K562 (cell line): ENCODE results near the gene EXOC2. TPM values are rescaled to one million over a fixed set of nuclear protein-coding genes. Genes with fewer than 3 reads are reported as not detected.

Source experiments
- ATAC-seq: fragments of 200-7000 bp; cut with Tn5 transposase; 3 replicates; pipeline ENCODE4 v1.9.1; 2020; ENCODE audit warnings: moderate library complexity
- BruUV-seq: library from RNA; stranded (reverse); fragments of 400-500 nt; replicated peaks from 2 replicates; lab custom pipeline; 2021; lab: Mats Ljungman, UMichigan
- CTCF ChIA-PET: fragments of 300-600 bp; formaldehyde crosslinking; extraction: SDS; loops from one replicate; lab custom pipeline; 2021; ENCODE audit warnings: low intra/inter-chr PET ratio; lab: Yijun Ruan, JAX
- POLR2A ChIA-PET: fragments of 300-600, 350-650 bp; sonication (Branson Sonifier 250); formaldehyde crosslinking; extraction: SDS; loops from one replicate; lab custom pipeline; 2021; ENCODE audit warnings: antibody characterized with exemption, inconsistent platforms; lab: Yijun Ruan, JAX
- DNase-seq, 4 experiments: peaks; one replicate each; pipeline versions ENCODE4 v3.0.0 to v3.0.0-alpha.2; 2011 to 2018; ENCODE audit warnings: low spot score in 3 of 4, mixed read lengths in 3 of 4; ENCODE audit errors: extremely low read depth in 1 of 4
- FAIRE-seq: peaks from 2 replicates; lab custom pipeline; 2011; peaks lifted over from hg19 to GRCh38; lab: Jason Lieb, UNC
- H2AFZ ChIP-seq: 2 replicates; pipeline ENCODE4 v1.6.0; 2011; ENCODE audit warnings: low read depth, low read length, control low read depth, inconsistent platforms
- H3K27ac ChIP-seq: fragments of 200-600 bp; 3 replicates; pipeline ENCODE4 v1.8.0; 2011; ENCODE audit warnings: low read depth, mild to moderate bottlenecking, control low read depth, inconsistent platforms, low read length, moderate library complexity, mixed read lengths; ENCODE audit errors: extremely low read depth
- H3K27me3 ChIP-seq, 2 experiments: fragments of 300-600 bp in 1 of 2; 2 replicates in 1 of 2; 3 replicates in 1 of 2; pipeline versions ENCODE4 v1.6.0 to v1.8.0; 2011; ENCODE audit warnings: inconsistent platforms in 2 of 2, low read length in 2 of 2, mild to moderate bottlenecking in 1 of 2, mixed read lengths in 1 of 2, moderate library complexity in 1 of 2; ENCODE audit not compliant: control insufficient read depth in 2 of 2, insufficient read depth in 2 of 2
- H3K36me3 ChIP-seq: fragments of 300-600 bp; 3 replicates; pipeline ENCODE4 v1.8.0; 2011; ENCODE audit warnings: mild to moderate bottlenecking, low read length, inconsistent platforms; ENCODE audit not compliant: control insufficient read depth, insufficient read depth
- H3K4me1 ChIP-seq, 2 experiments: fragments of 200-600 bp in 1 of 2; replicated peaks in 1 of 2; 2 replicates in 1 of 2; 3 replicates in 1 of 2; pipeline versions ENCODE4 v1.5.1 to v1.8.0; 2011; ENCODE audit warnings: inconsistent platforms in 2 of 2, low read length in 2 of 2, mild to moderate bottlenecking in 1 of 2, mixed read lengths in 1 of 2, moderate library complexity in 1 of 2; ENCODE audit not compliant: control insufficient read depth in 2 of 2, insufficient read depth in 2 of 2
- H3K4me2 ChIP-seq: 2 replicates; pipeline ENCODE4 v1.6.1; 2011; ENCODE audit warnings: low read length, control low read depth, inconsistent platforms, mixed read lengths; ENCODE audit not compliant: insufficient read depth
- H3K4me3 ChIP-seq: fragments of 200-600 bp; sonication (generic), shearing (Covaris generic); 2 replicates; pipeline ENCODE4 v1.5.1; 2016; ENCODE audit warnings: control low read depth, inconsistent platforms
- H3K79me2 ChIP-seq: fragments of 200-600 bp; 3 replicates; pipeline ENCODE4 v1.8.0; 2011; ENCODE audit warnings: low read length, inconsistent platforms; ENCODE audit not compliant: control insufficient read depth, insufficient read depth
- H3K9ac ChIP-seq, 2 experiments: 2 replicates each; pipeline versions ENCODE4 v1.6.0 to v1.6.1; 2011; ENCODE audit warnings: low read depth in 2 of 2, low read length in 2 of 2, control low read depth in 1 of 2, inconsistent platforms in 1 of 2, mild to moderate bottlenecking in 1 of 2, mixed read lengths in 1 of 2; ENCODE audit not compliant: insufficient read depth in 1 of 2
- H3K9me1 ChIP-seq: one replicate; pipeline ENCODE4 v1.6.0; 2011; ENCODE audit warnings: inconsistent platforms, mild to moderate bottlenecking, low read length, moderate library complexity; ENCODE audit not compliant: control insufficient read depth, insufficient read depth
- H3K9me3 ChIP-seq: replicated peaks from 2 replicates; pipeline ENCODE4 v1.5.1; 2011; ENCODE audit warnings: low read depth, low read length, inconsistent platforms; ENCODE audit not compliant: control insufficient read depth, insufficient read depth
- H4K20me1 ChIP-seq: replicated peaks from 2 replicates; pipeline ENCODE4 v1.6.1; 2011; ENCODE audit warnings: low read length, inconsistent platforms, mixed read lengths; ENCODE audit not compliant: control insufficient read depth, insufficient read depth
- DACH1 ChIP-seq: fragments of 450-650 bp; IDR thresholded peaks from 2 replicates; pipeline ENCODE4 v1.6.1; 2018; ENCODE audit not compliant: partially characterized antibody
- E2F1 ChIP-seq: sonication (generic); formaldehyde crosslinking; IDR thresholded peaks from 2 replicates; pipeline ENCODE4 v1.8.1; 2023; ENCODE audit warnings: mild to moderate bottlenecking, missing genetic modification reagents, moderate library complexity
- ESRRB ChIP-seq: fragments of 250-450 bp; sonication (Bioruptor Pico); IDR thresholded peaks from 2 replicates; pipeline ENCODE4 v1.5.0; 2020; ENCODE audit warnings: mild to moderate bottlenecking, moderate library complexity, borderline replicate concordance
- KDM1A ChIP-seq, 2 experiments: fragments of 450-650 bp; IDR thresholded peaks; 2 replicates each; pipeline ENCODE4 v1.6.1; 2016; ENCODE audit warnings: mild to moderate bottlenecking in 2 of 2
- KDM4B ChIP-seq, 2 experiments: fragments of 450-650 bp in 1 of 2; sonication (generic) in 1 of 2; IDR thresholded peaks; 2 replicates each; pipeline ENCODE4 v1.6.1; 2016 to 2017; ENCODE audit warnings: borderline replicate concordance in 2 of 2, antibody characterized with exemption in 1 of 2, low read depth in 1 of 2, mild to moderate bottlenecking in 1 of 2
- MED1 ChIP-seq: sonication (generic); formaldehyde crosslinking; IDR thresholded peaks from 2 replicates; pipeline ENCODE4 v1.8.1; 2023; ENCODE audit warnings: missing genetic modification reagents, borderline replicate concordance
- MEF2D ChIP-seq: conservative IDR thresholded peaks from 2 replicates; pipeline ENCODE4 v1.6.1; 2016; ENCODE audit warnings: low read depth, missing genetic modification characterization, missing compliant biosample characterization
- MITF ChIP-seq: IDR thresholded peaks from 2 replicates; pipeline ENCODE4 v1.6.1; 2014; ENCODE audit warnings: antibody characterized with exemption
- RBFOX2 ChIP-seq: fragments of 200-400 bp; formaldehyde crosslinking; IDR thresholded peaks from 2 replicates; pipeline ENCODE4 v1.6.1; 2017; ENCODE audit warnings: low read depth, mild to moderate bottlenecking, low read length, moderate library complexity
- SETDB1 ChIP-seq: IDR thresholded peaks from one replicate; pipeline ENCODE4 v1.6.1; 2012; ENCODE audit warnings: low read length, control low read depth, inconsistent platforms
- ZBTB1 ChIP-seq: sonication (generic); formaldehyde crosslinking; IDR thresholded peaks from 2 replicates; pipeline ENCODE4 v1.8.1; 2023; ENCODE audit warnings: missing genetic modification reagents, low read depth, mild to moderate bottlenecking, borderline replicate concordance
- ZNF311 ChIP-seq: fragments of 250-450 bp; sonication (Bioruptor Pico); IDR thresholded peaks from 2 replicates; pipeline ENCODE4 v1.4.0; 2020; ENCODE audit warnings: mild to moderate bottlenecking, moderate library complexity
- ZNF695 ChIP-seq: fragments of 450-650 bp; formaldehyde crosslinking; IDR thresholded peaks from 2 replicates; pipeline ENCODE4 v1.4.0; 2020; ENCODE audit warnings: mild to moderate bottlenecking, moderate library complexity
- WGBS: fragments of 100-300 bp; shearing (Covaris generic); methylation state at CpG from one replicate; pipeline ENCODE4 v1.1.6; 2016; ENCODE audit warnings: low coverage, mixed read lengths; ENCODE audit not compliant: insufficient coverage; ENCODE audit errors: missing lambda C conversion rate; 5-methylcytosine and 5-hydroxymethylcytosine counted together
- in situ Hi-C: fragments of 300-500 bp; cut with MboI; formaldehyde crosslinking; loops from 4 replicates; pipeline ENCODE4 v1.15.0; 2018; ENCODE audit warnings: inconsistent platforms, mixed read lengths
- intact Hi-C: fragments of 100-400 bp; cut with micrococcal nuclease; formaldehyde crosslinking; loops from 2 replicates; pipeline ENCODE4 v1.14.2; 2022
- polyA plus RNA-seq, 8 experiments: library from polyadenylated mRNA; depleted of rRNA in 4 of 8; stranded (reverse) in 5 of 8; unstranded in 3 of 8; fragments of >200 nt; fragmentation: Nextera tagmentation in 2 of 8; fragmentation: Illumina TruSeq in 1 of 8; extraction: Ambion mirVana in 2 of 8; extraction: Trizol in 1 of 8; gene quantifications; 2 replicates each; pipeline versions ENCODE4 v1.2.1 to v1.2.3, GENCODE V29; 2011 to 2014; ENCODE audit warnings: inconsistent platforms in 1 of 8, missing spikeins in 1 of 8
- total RNA-seq, 7 experiments: library from RNA; depleted of rRNA in 6 of 7; stranded (reverse); fragments of >200 nt in 6 of 7; fragmentation: Illumina TruSeq in 2 of 7; extraction: Trizol in 2 of 7; gene quantifications; 2 replicates each; pipeline versions ENCODE4 v1.2.1 to v1.2.3, GENCODE V29; 2011 to 2021; ENCODE audit warnings: low replicate concordance in 1 of 7
- TF ChIP-seq, protein P1 (sequence below): IDR thresholded peaks from 3 replicates; pipeline ENCODE4 v1.6.1; 2011; ENCODE audit warnings: borderline replicate concordance, mild to moderate bottlenecking; ENCODE audit not compliant: insufficient read length, insufficient read depth

EXOC2 gene
- total and polyA plus RNA-seq, 9 of the 15 experiments (the other 6 are each of a cell fraction or from before 2014, with no cell fraction given), result 12.2 to 30.2 (median 24.2) TPM

GRCh38 chr6:447381-448165 lies 245.4 kb downstream of the EXOC2 start:
- H4K20me1 ChIP-seq, result no peaks in the 10 kb centered on the region
- no peaks in the 10 kb centered on the region for H3K9me3 ChIP-seq
- no TSS peak for BruUV-seq
- H2AFZ ChIP-seq, result no peak overlapping the region
- no peaks in the 10 kb centered on the region for H3K79me2 ChIP-seq
- POLR2A ChIA-PET, result interaction anchor here (0.6 to 3.3 kb wide), 2 partner anchors 12 to 625 kb away, joined by 3 to 10 read pairs; no protein-coding TSS in a partner anchor
- in situ Hi-C loops, result no loop called here
- no peak overlapping the region for H3K27ac ChIP-seq
- 2% methylated on average over 22 of the region's 29 CpGs for WGBS
- H3K36me3 ChIP-seq, result no peaks in the 10 kb centered on the region
- CTCF ChIA-PET, result no interaction called here
- peaks cover 38 to 89% of the 10 kb centered on the region in 2 experiments for H3K27me3 ChIP-seq
- H3K9ac ChIP-seq, result no peak overlapping the region
- TF ChIP-seq MITF (no peak), MED1 (no peak), ESRRB (CRISPR knock-in tag) (no peak), ZBTB1 (CRISPR knock-in tag) (no peak), MEF2D (tag) (no peak), E2F1 (CRISPR knock-in tag) (no peak), SETDB1 (no peak), KDM4B (IDR thresholded peaks at IDR 0.05; ENCODE audit: borderline replicate concordance in 2 of 2, low read depth in 1 of 2) (no peak), ZNF311 (CRISPR knock-in tag) (no peak), ZNF695 (CRISPR knock-in tag) (no peak), RBFOX2 (no peak), KDM1A (IDR thresholded peaks at IDR 0.05) (no peak), DACH1 (no peak)
- TF ChIP-seq, protein P1, sequence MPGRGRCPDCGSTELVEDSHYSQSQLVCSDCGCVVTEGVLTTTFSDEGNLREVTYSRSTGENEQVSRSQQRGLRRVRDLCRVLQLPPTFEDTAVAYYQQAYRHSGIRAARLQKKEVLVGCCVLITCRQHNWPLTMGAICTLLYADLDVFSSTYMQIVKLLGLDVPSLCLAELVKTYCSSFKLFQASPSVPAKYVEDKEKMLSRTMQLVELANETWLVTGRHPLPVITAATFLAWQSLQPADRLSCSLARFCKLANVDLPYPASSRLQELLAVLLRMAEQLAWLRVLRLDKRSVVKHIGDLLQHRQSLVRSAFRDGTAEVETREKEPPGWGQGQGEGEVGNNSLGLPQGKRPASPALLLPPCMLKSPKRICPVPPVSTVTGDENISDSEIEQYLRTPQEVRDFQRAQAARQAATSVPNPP, result no peak
- H3K9me1 ChIP-seq, result no peaks in the 10 kb centered on the region
- FAIRE-seq (no peak), DNase-seq (no peak), ATAC-seq (no peak)
- H3K4me1 ChIP-seq, result peaks cover 0 to 6% of the 10 kb centered on the region in 2 experiments; a peak in 1 of 5 replicates
- intact Hi-C loops, result no loop called here
- H3K4me2 ChIP-seq, result no peak overlapping the region
- H3K4me3 ChIP-seq, result no peak overlapping the region
